Lung (tissue), 12 donors: ENCODE results near the gene OBSCN. TPM values are rescaled to one million over a fixed set of nuclear protein-coding genes. Genes with fewer than 3 reads are reported as not detected.

ENCODE experiments used
- ATAC-seq: fragments of 200-7000 bp; cut with Tn5 transposase; one replicate; pipeline ENCODE4 v1.9.1; 2020; ENCODE audit warnings: moderate number of reproducible peaks; ENCODE audit not compliant: insufficient read depth, low FRiP score
- DNase-seq, 3 donors: peaks; one replicate each; pipeline ENCODE4 v3.0.0-alpha.2; 2013 to 2017
- H3K27ac ChIP-seq, 2 donors: one replicate each; pipeline ENCODE4 v1.5.1; 2013; ENCODE audit warnings: mild to moderate bottlenecking in 2 of 2, moderate library complexity in 2 of 2, control low read depth in 1 of 2, inconsistent platforms in 1 of 2, low read depth in 1 of 2, low read length in 1 of 2
- H3K27me3 ChIP-seq, 3 donors: one replicate each; pipeline ENCODE4 v1.5.1; 2013; ENCODE audit warnings: low read length in 2 of 3; ENCODE audit not compliant: control insufficient read depth in 3 of 3, insufficient read depth in 3 of 3
- H3K36me3 ChIP-seq, 4 donors: one replicate each; pipeline ENCODE4 v1.5.1; 2013; ENCODE audit warnings: low read length in 4 of 4, mild to moderate bottlenecking in 1 of 4, moderate library complexity in 1 of 4; ENCODE audit not compliant: control insufficient read depth in 4 of 4, insufficient read depth in 4 of 4
- H3K4me1 ChIP-seq, 5 donors: one replicate each; pipeline ENCODE4 v1.5.1; 2013; ENCODE audit warnings: low read length in 5 of 5, mild to moderate bottlenecking in 2 of 5, moderate library complexity in 1 of 5; ENCODE audit not compliant: control insufficient read depth in 5 of 5, insufficient read depth in 5 of 5
- H3K4me3 ChIP-seq: one replicate; pipeline ENCODE4 v1.5.1; 2013; ENCODE audit warnings: mild to moderate bottlenecking, control low read depth, moderate library complexity
- H3K9ac ChIP-seq, 2 donors: one replicate each; pipeline ENCODE4 v1.5.1; 2013; ENCODE audit warnings: low read length in 2 of 2, control low read depth in 1 of 2; ENCODE audit not compliant: insufficient read depth in 1 of 2
- H3K9me3 ChIP-seq, 4 donors: one replicate each; pipeline ENCODE4 v1.5.1; 2013; ENCODE audit warnings: low read length in 3 of 4, mild to moderate bottlenecking in 1 of 4, moderate library complexity in 1 of 4; ENCODE audit not compliant: control insufficient read depth in 4 of 4, insufficient read depth in 3 of 4
- CTCF ChIP-seq: IDR thresholded peaks from 2 replicates; pipeline ENCODE4 v1.5.1; 2012; ENCODE audit warnings: mild to moderate bottlenecking; ENCODE audit errors: control extremely low read depth, extremely low read depth
- WGBS, 2 donors: extraction: QIAGEN DNeasy Blood & Tissue Kit; methylation state at CpG; one replicate each; pipeline ENCODE4 v1.1.7; 2013; 5-methylcytosine and 5-hydroxymethylcytosine counted together
- polyA plus RNA-seq, 2 donors: library from polyadenylated mRNA; stranded (reverse); fragments of 200-250 nt; gene quantifications; one replicate each; pipeline ENCODE4 v1.2.1, GENCODE V29; 2013
- total RNA-seq, 2 donors: library from RNA; depleted of rRNA in 1 of 2; stranded (reverse); fragments of >200 nt in 1 of 2; gene quantifications; one replicate each; pipeline ENCODE4 v1.2.1, GENCODE V29; 2014 to 2021
- donor health status: control.
- donor health status: control.
- donor health status: Bipolar disorder and iron deficiency.
- donor health status: healthy.
- donor health status: DM: yes; HTN: yes; CAD: no.

OBSCN gene
- total and polyA plus RNA-seq, 4 donors = 5.1 to 47.3 (median 25.4) TPM

DNA sequence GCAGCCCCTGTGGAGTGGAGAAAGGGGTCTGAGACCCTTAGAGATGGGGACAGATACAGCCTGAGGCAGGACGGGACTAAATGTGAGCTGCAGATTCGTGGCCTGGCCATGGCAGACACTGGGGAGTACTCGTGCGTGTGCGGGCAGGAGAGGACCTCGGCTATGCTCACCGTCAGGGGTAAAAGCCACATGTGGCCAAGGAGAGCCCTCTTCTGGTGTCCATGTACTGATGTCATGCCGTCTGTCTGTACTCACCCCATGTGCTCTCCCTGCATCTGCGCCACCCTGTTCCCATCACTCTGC is 84.7 kb downstream of the OBSCN start:
- Histone ChIP-seq H3K9ac (no peak overlapping the region), H3K9me3 (no peaks in the 10 kb centered on the region), H3K4me1 (no peaks in the 10 kb centered on the region), H3K27me3 (no peaks in the 10 kb centered on the region), H3K27ac (no peak overlapping the region), H3K36me3 (peaks cover 0 to 11% (median 9%) of the 10 kb centered on the region in 4 donors), H3K4me3 (no peak overlapping the region)
- ATAC-seq (no peak), DNase-seq (no peak)
- WGBS, 2 donors = 92 to 93% methylated on average over 9 of the region's 9 CpGs
- TF ChIP-seq CTCF = no peak

DNA sequence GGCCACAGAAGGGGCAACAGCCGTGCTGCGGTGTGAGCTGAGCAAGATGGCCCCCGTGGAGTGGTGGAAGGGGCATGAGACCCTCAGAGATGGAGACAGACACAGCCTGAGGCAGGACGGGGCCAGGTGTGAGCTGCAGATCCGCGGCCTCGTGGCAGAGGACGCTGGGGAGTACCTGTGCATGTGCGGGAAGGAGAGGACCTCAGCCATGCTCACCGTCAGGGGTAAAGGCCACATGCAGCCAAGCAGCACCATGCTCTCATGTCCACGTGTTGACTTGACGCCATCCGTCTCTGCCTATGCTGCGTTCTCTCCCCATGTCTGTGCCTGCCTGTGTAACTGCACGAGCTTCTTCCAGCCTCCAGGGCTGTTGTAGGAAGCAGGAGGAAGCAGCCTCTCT is 85.5 kb downstream of the OBSCN start:
- Histone ChIP-seq H3K9me3 (peaks cover 0 to 2% (median 0%) of the 10 kb centered on the region in 4 donors), H3K36me3 (peaks cover 0 to 11% (median 6%) of the 10 kb centered on the region in 4 donors), H3K9ac (no peak overlapping the region), H3K4me3 (no peak overlapping the region), H3K27me3 (no peaks in the 10 kb centered on the region), H3K27ac (no peak overlapping the region), H3K4me1 (no peaks in the 10 kb centered on the region)
- no peak for TF ChIP-seq CTCF
- ATAC-seq (no peak), DNase-seq (no peak)
- WGBS, 2 donors = 94 to 96% methylated on average over 15 of the region's 15 CpGs

DNA sequence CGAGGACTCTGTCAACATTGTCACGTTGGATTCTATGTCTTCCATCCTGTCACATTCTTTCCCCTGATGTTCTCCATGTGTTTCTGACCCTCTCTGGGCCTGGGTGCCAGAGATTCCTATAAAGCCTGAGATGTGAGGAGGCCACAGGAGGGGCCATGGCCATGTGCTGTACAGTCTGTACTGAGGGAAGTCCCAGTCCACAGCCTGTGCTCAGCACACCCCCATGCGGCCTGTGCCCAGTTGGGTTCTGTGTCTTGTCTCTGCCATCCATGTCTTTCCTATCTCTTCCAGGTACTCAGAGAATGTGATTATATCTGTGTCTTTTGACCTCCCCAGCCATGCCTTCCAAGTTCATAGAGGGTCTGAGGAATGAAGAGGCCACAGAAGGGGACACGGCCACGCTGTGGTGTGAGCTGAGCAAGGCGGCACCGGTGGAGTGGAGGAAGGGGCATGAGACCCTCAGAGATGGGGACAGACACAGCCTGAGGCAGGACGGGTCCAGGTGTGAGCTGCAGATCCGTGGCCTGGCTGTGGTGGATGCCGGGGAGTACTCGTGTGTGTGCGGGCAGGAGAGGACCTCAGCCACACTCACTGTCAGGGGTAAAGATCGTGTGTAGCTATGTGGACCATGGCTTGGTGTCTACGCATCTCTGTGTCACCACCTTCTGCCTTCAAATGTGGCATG is 86.1 kb downstream of the OBSCN start:
- Histone ChIP-seq H3K9me3 (peaks cover 0 to 2% (median 0%) of the 10 kb centered on the region in 4 donors), H3K4me1 (no peaks in the 10 kb centered on the region), H3K36me3 (peaks cover 0 to 13% (median 10%) of the 10 kb centered on the region in 4 donors), H3K27ac (no peak overlapping the region), H3K4me3 (no peak overlapping the region), H3K9ac (no peak overlapping the region), H3K27me3 (no peaks in the 10 kb centered on the region)
- DNase-seq (no peak), ATAC-seq (no peak)
- no peak for TF ChIP-seq CTCF
- WGBS, 2 donors = 87 to 94% methylated on average over 14 of the region's 14 CpGs

- Histone ChIP-seq H3K4me3 (no peak overlapping the region), H3K36me3 (peaks cover 0 to 18% (median 14%) of the 10 kb centered on the region in 4 donors), H3K9me3 (peaks cover 0 to 5% (median 0%) of the 10 kb centered on the region in 4 donors), H3K27ac (no peak overlapping the region), H3K4me1 (no peaks in the 10 kb centered on the region), H3K9ac (no peak overlapping the region), H3K27me3 (no peaks in the 10 kb centered on the region)
- 95 to 97% methylated on average over 10 of the region's 10 CpGs for WGBS, 2 donors
- ATAC-seq (no peak), DNase-seq (no peak)
- no peak for TF ChIP-seq CTCF
Measured at GRCh38 chr1:228294717-228295116, 86.9 kb downstream of the OBSCN start.
